ENCODE results near the gene USH1C.

Gene USH1C

DNA sequence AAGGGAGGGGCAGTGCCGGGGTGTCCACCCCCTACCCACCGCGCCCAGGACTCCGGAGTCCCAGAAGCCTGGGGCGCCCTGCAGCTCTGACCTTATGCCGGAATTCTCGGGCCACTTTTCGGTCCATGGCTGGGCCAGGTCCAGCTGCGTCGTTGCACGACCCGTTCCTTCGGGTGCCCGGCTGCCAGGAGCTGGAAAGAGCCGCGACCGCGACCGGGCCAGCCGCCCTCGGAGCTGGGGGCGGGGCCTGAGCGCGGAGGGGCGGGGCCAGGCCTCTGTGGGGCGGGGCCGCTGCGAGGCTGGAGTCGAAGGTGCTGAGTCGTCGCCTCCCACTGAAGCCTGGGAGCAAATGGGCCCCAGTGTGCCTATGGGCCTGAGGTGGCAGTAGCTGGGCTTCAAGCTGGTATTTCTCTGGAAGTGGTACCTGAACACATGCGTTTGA is at the start of gene USH1C:
Gene USH1C, minus strand, starts transcription at position 236 of the 442 bp plus-strand sequence. Its CDS starts 109 bp downstream, at position 127.
- Histone ChIP-seq H3K36me3 (ENCODE audit: control insufficient read depth, insufficient read depth, low read length) (no peaks in the 10 kb centered on the region), H3K27ac (ENCODE audit: low read depth, low read length) (no peak within 1 kb of the TSS), H3K9me3 (ENCODE audit: control insufficient read depth, insufficient read depth, low read length) (no peaks in the 10 kb centered on the region), H3K9ac (ENCODE audit: low read depth, low read length) (no peak within 1 kb of the TSS), H3K4me3 (ENCODE audit: low read depth, low read length) (peak within 1 kb of the TSS; percentile 71), H3K27me3 (ENCODE audit: control insufficient read depth, insufficient read depth, low read length) (peaks cover 21% of the 10 kb centered on the region), H3K4me1 (ENCODE audit: control insufficient read depth, insufficient read depth, low read length) (peaks cover 10% of the 10 kb centered on the region)

DNA sequence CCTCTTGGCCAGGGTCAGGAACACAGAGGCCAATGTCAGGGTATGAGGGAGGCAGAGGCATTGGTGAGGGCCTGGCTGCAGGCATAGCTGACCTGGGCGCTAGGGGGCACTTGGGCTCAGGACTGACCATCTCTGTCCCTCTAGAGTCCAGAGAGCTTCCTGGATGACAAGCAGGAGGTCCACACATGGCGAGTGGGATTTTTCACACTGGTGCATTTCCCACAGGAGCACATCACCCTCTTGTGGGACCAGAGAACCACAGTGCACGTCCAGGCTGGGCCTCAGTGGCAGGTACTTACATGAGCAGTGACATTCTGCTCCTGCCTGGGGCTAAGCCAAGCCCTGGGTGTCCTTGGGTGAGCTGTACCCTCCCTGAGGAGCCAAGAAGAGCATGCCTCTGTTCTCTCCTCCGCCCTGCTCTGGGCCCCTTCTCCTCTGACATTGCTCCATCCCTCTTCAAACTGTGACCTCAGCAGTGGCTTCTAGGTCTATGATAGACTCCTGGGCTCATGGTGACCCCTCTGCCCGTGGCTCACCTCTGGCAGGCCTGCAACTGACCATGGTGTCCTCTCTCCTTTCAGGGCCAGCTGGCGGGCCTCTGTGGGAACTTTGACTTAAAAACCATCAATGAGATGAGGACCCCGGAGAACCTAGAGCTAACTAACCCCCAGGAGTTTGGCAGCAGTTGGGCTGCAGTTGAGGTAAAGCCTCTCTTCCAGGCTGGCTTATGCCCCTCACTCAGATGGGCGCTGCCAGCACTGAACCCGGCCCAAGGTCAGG is 49.4 kb upstream of the USH1C start:
- no peaks in the 10 kb centered on the region for H3K4me1 ChIP-seq (ENCODE audit: control insufficient read depth, insufficient read depth, low read length)
- no peaks in the 10 kb centered on the region for H3K27me3 ChIP-seq (ENCODE audit: control insufficient read depth, insufficient read depth, low read length)
- H3K9me3 ChIP-seq (ENCODE audit: control insufficient read depth, insufficient read depth, low read length) = no peaks in the 10 kb centered on the region
- no peak overlapping the region for H3K27ac ChIP-seq (ENCODE audit: low read depth, low read length)
- no peaks in the 10 kb centered on the region for H3K36me3 ChIP-seq (ENCODE audit: control insufficient read depth, insufficient read depth, low read length)
- H3K9ac ChIP-seq (ENCODE audit: low read depth, low read length) = no peak overlapping the region
- no peak overlapping the region for H3K4me3 ChIP-seq (ENCODE audit: low read depth, low read length)

DNA sequence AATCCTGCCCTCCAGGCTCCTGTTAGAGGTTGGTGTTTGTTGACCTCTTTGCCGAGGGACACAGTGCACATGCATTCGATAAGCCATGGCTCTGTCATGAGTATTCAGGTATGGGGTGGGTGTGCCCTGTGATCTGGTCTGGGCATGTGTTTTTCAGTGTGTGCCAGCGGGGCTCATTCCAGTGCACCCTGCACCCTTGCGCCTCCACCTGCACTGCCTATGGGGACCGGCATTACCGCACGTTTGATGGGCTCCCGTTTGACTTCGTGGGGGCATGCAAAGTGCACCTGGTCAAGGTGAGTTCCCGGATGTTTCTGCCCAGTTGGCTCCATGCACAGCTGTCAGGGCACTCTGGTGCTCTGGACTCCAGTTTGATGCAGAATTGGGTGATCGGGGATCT is 47.1 kb upstream of the USH1C start:
- H3K9ac ChIP-seq (ENCODE audit: low read depth, low read length) = no peak overlapping the region
- no peaks in the 10 kb centered on the region for H3K36me3 ChIP-seq (ENCODE audit: control insufficient read depth, insufficient read depth, low read length)
- H3K4me1 ChIP-seq (ENCODE audit: control insufficient read depth, insufficient read depth, low read length) = no peaks in the 10 kb centered on the region
- H3K27ac ChIP-seq (ENCODE audit: low read depth, low read length) = no peak overlapping the region
- H3K9me3 ChIP-seq (ENCODE audit: control insufficient read depth, insufficient read depth, low read length) = no peaks in the 10 kb centered on the region
- H3K4me3 ChIP-seq (ENCODE audit: low read depth, low read length) = no peak overlapping the region
- H3K27me3 ChIP-seq (ENCODE audit: control insufficient read depth, insufficient read depth, low read length) = no peaks in the 10 kb centered on the region

DNA sequence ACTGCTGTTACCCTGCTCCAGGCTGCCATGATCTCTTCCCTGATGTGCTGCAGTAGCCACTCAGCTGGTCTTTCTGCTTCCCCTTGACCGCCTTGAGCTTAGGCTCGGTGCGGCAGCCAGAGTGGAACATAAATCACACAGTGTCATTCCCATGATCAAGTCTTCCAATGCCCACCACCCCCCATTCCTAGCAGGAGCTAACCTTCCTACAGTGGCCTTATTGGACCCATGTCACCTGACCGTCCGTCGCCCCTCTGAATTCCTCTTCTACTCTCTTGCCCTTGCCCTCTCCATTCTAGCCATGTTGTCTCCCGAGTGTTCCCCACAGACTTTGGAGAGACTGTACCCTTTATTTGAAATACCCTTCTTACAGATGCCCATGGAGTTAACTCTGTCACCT is 46.2 kb upstream of the USH1C start:
- no peaks in the 10 kb centered on the region for H3K27me3 ChIP-seq (ENCODE audit: control insufficient read depth, insufficient read depth, low read length)
- no peak overlapping the region for H3K27ac ChIP-seq (ENCODE audit: low read depth, low read length)
- H3K4me3 ChIP-seq (ENCODE audit: low read depth, low read length) = no peak overlapping the region
- H3K4me1 ChIP-seq (ENCODE audit: control insufficient read depth, insufficient read depth, low read length) = no peaks in the 10 kb centered on the region
- H3K9me3 ChIP-seq (ENCODE audit: control insufficient read depth, insufficient read depth, low read length) = no peaks in the 10 kb centered on the region
- H3K36me3 ChIP-seq (ENCODE audit: control insufficient read depth, insufficient read depth, low read length) = no peaks in the 10 kb centered on the region
- H3K9ac ChIP-seq (ENCODE audit: low read depth, low read length) = no peak overlapping the region

DNA sequence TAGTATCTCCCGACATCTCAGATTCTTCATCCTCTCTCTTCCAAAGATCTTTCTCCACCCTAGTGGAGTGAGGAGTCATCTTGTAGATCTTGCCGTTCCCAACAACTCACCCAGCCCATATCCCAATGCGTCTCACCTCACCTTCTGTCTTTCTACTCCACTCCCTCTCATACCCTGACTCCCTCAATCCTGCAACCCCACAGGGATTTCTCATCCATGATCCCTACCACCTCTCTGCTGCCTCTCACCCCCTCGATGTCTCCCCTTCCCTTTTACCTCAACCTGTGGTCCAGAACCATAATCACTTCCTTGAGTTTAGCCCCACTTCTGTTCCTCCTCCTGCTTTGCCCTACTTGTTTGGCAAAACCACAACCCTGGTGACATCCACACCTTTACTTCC is 44.5 kb upstream of the USH1C start:
- no peak overlapping the region for H3K27ac ChIP-seq (ENCODE audit: low read depth, low read length)
- H3K27me3 ChIP-seq (ENCODE audit: control insufficient read depth, insufficient read depth, low read length) = no peaks in the 10 kb centered on the region
- H3K36me3 ChIP-seq (ENCODE audit: control insufficient read depth, insufficient read depth, low read length) = no peaks in the 10 kb centered on the region

DNA sequence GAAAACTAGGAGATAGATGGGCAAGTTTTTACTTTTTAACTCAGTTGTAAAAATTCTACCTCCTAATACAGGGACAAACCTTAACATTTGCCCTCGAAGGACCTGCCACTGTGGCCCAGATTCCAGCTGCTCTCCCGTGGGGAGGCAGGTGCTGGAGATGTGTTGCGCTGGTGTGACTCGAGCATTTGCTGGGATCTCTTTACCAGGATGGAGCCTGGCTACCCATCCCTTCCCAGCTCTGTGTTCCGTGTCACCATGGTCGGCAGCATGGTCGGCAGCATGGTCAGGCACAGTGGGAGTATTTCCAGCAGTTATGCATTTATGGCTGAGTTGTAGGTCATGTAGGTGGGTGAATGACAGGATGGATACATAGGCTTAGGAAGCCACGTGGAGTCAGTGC is 44.0 kb upstream of the USH1C start:
- Histone ChIP-seq H3K9ac (ENCODE audit: low read depth, low read length) (no peak overlapping the region), H3K4me1 (ENCODE audit: control insufficient read depth, insufficient read depth, low read length) (no peaks in the 10 kb centered on the region), H3K4me3 (ENCODE audit: low read depth, low read length) (no peak overlapping the region), H3K36me3 (ENCODE audit: control insufficient read depth, insufficient read depth, low read length) (no peaks in the 10 kb centered on the region), H3K27ac (ENCODE audit: low read depth, low read length) (no peak overlapping the region), H3K27me3 (ENCODE audit: control insufficient read depth, insufficient read depth, low read length) (no peaks in the 10 kb centered on the region), H3K9me3 (ENCODE audit: control insufficient read depth, insufficient read depth, low read length) (no peaks in the 10 kb centered on the region)

More for the DNA sequence above, 44.5 kb upstream of the USH1C start:
- no peaks in the 10 kb centered on the region for H3K4me1 ChIP-seq (ENCODE audit: control insufficient read depth, insufficient read depth, low read length)
- no peak overlapping the region for H3K4me3 ChIP-seq (ENCODE audit: low read depth, low read length)
- H3K9me3 ChIP-seq (ENCODE audit: control insufficient read depth, insufficient read depth, low read length) = no peaks in the 10 kb centered on the region
- no peak overlapping the region for H3K9ac ChIP-seq (ENCODE audit: low read depth, low read length)

DNA sequence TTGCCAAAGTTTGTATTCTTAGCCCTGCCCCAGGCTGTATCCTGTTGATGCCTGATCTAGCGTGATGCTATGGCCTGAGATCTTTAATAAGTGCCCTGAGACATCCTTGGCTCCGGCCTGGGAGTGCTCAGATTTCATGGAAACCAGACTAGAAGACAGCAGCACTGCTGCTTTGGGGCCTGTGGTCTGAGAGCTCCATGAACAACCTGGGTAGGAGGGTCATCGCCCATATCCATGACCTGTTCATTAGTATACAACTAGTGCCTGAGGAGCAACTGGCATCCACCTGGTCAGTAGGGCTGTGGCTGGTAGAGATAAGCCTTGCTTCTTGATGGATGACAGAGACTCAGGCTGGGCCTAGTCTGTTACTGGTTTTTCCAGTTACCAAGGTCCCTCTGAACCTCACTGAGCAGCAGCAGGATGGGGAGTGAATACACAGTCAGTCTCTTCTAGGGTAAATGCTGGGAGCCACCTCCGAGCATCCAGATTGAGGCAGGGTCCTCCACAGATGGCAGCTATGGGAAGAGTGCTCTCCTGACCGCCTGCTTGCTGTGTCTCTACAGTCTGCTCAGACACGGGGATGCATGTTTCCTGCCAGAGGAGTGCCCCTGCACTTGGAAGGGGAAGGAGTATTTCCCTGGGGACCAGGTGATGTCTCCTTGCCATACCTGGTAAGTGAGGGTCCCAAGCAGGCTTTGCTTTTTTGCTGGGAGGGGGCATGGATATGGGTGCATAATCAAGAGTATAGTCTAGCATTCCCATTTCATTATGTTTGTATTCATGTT is 41.9 kb upstream of the USH1C start:
- Histone ChIP-seq H3K4me1 (ENCODE audit: control insufficient read depth, insufficient read depth, low read length) (peaks cover under 1% of the 10 kb centered on the region; the same call in 1 of the 2 replicates), H3K4me3 (ENCODE audit: low read depth, low read length) (no peak overlapping the region), H3K36me3 (ENCODE audit: control insufficient read depth, insufficient read depth, low read length) (no peaks in the 10 kb centered on the region), H3K27me3 (ENCODE audit: control insufficient read depth, insufficient read depth, low read length) (no peaks in the 10 kb centered on the region), H3K9ac (ENCODE audit: low read depth, low read length) (no peak overlapping the region), H3K27ac (ENCODE audit: low read depth, low read length) (no peak overlapping the region), H3K9me3 (ENCODE audit: control insufficient read depth, insufficient read depth, low read length) (no peaks in the 10 kb centered on the region; the same call in 1 of the 2 replicates)

DNA sequence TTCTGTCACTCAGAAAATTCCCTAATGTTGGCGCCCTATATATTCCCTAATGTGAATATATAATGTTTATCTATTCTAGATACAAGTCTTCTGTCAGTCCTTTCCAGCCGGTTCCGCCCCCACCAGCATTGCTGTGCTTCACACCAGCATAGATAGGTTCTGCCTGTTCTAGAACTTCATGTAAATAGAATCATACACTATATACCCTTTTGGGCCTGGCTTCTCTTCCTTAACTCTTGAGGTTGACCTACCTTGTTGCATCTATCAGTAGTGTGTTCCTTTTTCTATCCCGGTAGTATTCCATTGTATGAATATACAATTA is 37.5 kb upstream of the USH1C start:
- no peak overlapping the region for H3K27ac ChIP-seq (ENCODE audit: low read depth, low read length)
- H3K9me3 ChIP-seq (ENCODE audit: control insufficient read depth, insufficient read depth, low read length) = no peaks in the 10 kb centered on the region; the same call in 1 of the 2 replicates
- H3K9ac ChIP-seq (ENCODE audit: low read depth, low read length) = no peak overlapping the region
- H3K4me1 ChIP-seq (ENCODE audit: control insufficient read depth, insufficient read depth, low read length) = peaks cover 12% of the 10 kb centered on the region; the same call in 1 of the 2 replicates
- H3K4me3 ChIP-seq (ENCODE audit: low read depth, low read length) = no peak overlapping the region
- no peaks in the 10 kb centered on the region for H3K36me3 ChIP-seq (ENCODE audit: control insufficient read depth, insufficient read depth, low read length)
- H3K27me3 ChIP-seq (ENCODE audit: control insufficient read depth, insufficient read depth, low read length) = no peaks in the 10 kb centered on the region

DNA sequence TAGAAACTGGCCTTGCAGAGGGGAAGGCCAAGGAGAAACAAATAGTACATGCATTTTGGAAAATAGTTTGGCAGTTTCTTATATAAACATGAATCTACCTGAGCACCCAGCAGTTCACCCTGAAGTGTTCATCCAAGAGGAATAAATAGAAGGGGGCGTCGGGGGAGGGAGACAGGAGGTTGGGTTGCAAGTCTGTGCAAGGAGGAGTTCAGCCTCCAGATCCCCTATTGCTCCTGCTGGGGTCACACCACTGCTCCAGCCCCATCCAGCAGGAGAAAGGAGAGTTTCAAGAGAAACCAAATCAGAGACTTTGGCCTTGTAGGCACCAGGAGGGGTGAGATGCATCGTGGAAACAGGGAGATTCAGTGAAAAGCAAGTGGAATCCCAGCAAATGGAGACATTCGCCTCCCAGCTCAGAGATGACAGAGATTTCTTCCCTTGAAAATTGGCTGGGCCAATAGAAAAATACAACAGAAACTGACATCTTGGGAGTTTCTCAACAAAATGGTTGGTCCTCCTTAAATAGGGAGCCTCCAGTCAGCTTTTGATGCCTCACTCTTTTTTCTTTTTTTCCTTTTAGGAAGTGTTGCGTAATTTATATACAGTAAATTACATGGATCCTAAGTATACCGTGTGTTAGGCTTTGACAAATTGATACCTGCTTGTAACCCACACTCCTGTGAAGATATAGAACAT is 37.0 kb upstream of the USH1C start:
- no peaks in the 10 kb centered on the region for H3K36me3 ChIP-seq (ENCODE audit: control insufficient read depth, insufficient read depth, low read length)

DNA sequence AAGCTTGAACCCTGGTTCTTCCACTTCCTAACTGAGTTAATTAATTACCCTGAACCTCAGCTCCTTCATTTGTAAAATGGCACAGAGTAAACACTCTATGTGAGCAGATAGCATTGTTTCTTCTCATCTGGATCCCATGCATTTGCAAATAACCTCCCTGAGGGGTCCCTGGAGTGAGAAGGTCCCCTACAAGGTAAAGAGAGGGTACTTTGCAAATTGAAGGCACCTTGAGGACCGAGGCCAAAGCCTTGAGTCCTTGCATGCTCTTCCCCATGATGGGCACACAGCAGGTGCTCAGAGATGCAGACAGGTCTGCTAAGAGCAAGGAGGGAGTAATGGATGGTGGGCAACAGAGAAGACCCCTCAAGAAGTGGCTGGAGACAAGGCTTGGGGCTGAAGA is 36.1 kb upstream of the USH1C start:
- Histone ChIP-seq H3K9me3 (ENCODE audit: control insufficient read depth, insufficient read depth, low read length) (no peaks in the 10 kb centered on the region; the same call in 1 of the 2 replicates), H3K27me3 (ENCODE audit: control insufficient read depth, insufficient read depth, low read length) (no peaks in the 10 kb centered on the region), H3K9ac (ENCODE audit: low read depth, low read length) (no peak overlapping the region), H3K27ac (ENCODE audit: low read depth, low read length) (no peak overlapping the region), H3K4me1 (ENCODE audit: control insufficient read depth, insufficient read depth, low read length) (peaks cover 20% of the 10 kb centered on the region), H3K36me3 (ENCODE audit: control insufficient read depth, insufficient read depth, low read length) (no peaks in the 10 kb centered on the region), H3K4me3 (ENCODE audit: low read depth, low read length) (no peak overlapping the region; the same call in 1 of the 2 replicates)

More for the DNA sequence above, 37.0 kb upstream of the USH1C start:
- H3K9me3 ChIP-seq (ENCODE audit: control insufficient read depth, insufficient read depth, low read length) = no peaks in the 10 kb centered on the region; the same call in 1 of the 2 replicates
- no peak overlapping the region for H3K9ac ChIP-seq (ENCODE audit: low read depth, low read length)
- H3K4me3 ChIP-seq (ENCODE audit: low read depth, low read length) = no peak overlapping the region
- no peaks in the 10 kb centered on the region for H3K27me3 ChIP-seq (ENCODE audit: control insufficient read depth, insufficient read depth, low read length)
- no peak overlapping the region for H3K27ac ChIP-seq (ENCODE audit: low read depth, low read length)
- peaks cover 13% of the 10 kb centered on the region for H3K4me1 ChIP-seq (ENCODE audit: control insufficient read depth, insufficient read depth, low read length)
